Loucy (cell line): Measurements from ENCODE around the gene CRYL1.

Experiments
- H2AFZ ChIP-seq: fragments of 200-600 bp; sonication (generic); 2 replicates; pipeline ENCODE4 v1.6.0; 2016; ENCODE audit warnings: antibody characterized with exemption, mild to moderate bottlenecking, low read length, moderate library complexity
- H3F3A ChIP-seq: fragments of 200-600 bp; 2 replicates; pipeline ENCODE4 v1.6.0; 2016; ENCODE audit warnings: antibody characterized with exemption, low read depth, mild to moderate bottlenecking
- H3K27me3 ChIP-seq: fragments of 200-600 bp; sonication (generic); 2 replicates; pipeline ENCODE4 v1.6.1; 2014; ENCODE audit warnings: low read length, mild to moderate bottlenecking; ENCODE audit not compliant: insufficient read depth, poor library complexity, severe bottlenecking
- H3K36me3 ChIP-seq: fragments of 200-600 bp; sonication (generic); 2 replicates; pipeline ENCODE4 v1.6.1; 2016; ENCODE audit warnings: low read length; ENCODE audit not compliant: insufficient read depth
- H3K4me1 ChIP-seq: fragments of 200-600 bp; sonication (generic); 2 replicates; pipeline ENCODE4 v1.5.1; 2014; ENCODE audit warnings: low read length, mild to moderate bottlenecking; ENCODE audit not compliant: insufficient read depth, poor library complexity, severe bottlenecking
- H3K4me2 ChIP-seq: fragments of 200-600 bp; sonication (generic); 2 replicates; pipeline ENCODE4 v1.6.0; 2014; ENCODE audit warnings: antibody characterized with exemption, low read length, low read depth, mild to moderate bottlenecking; ENCODE audit not compliant: poor library complexity, severe bottlenecking
- H3K4me3 ChIP-seq: fragments of 200-600 bp; sonication (generic); 2 replicates; pipeline ENCODE4 v1.5.1; 2014; ENCODE audit warnings: low read length, mild to moderate bottlenecking, mixed read lengths; ENCODE audit not compliant: poor library complexity, severe bottlenecking
- H3K79me2 ChIP-seq: fragments of 200-600 bp; sonication (generic); 2 replicates; pipeline ENCODE4 v1.6.1; 2014; ENCODE audit warnings: low read length; ENCODE audit not compliant: insufficient read depth
- H3K9ac ChIP-seq: fragments of 200-600 bp; sonication (generic); 2 replicates; pipeline ENCODE4 v1.6.0; 2014; ENCODE audit warnings: mild to moderate bottlenecking, low read depth, low read length, moderate library complexity; ENCODE audit not compliant: poor library complexity, severe bottlenecking
- H3K9me2 ChIP-seq: fragments of 200-600 bp; sonication (generic); replicated peaks from 2 replicates; pipeline ENCODE4 v1.6.1; 2016; ENCODE audit warnings: low read depth, low read length, mixed read lengths
- H3K9me3 ChIP-seq: fragments of 200-600 bp; sonication (generic); 2 replicates; pipeline ENCODE4 v1.6.1; 2014; ENCODE audit warnings: mild to moderate bottlenecking, antibody characterized with exemption, low read length, low read depth; ENCODE audit not compliant: insufficient read depth
- H4K20me1 ChIP-seq: fragments of 200-600 bp; sonication (generic); 2 replicates; pipeline ENCODE4 v1.6.0; 2014; ENCODE audit warnings: antibody characterized with exemption, low read length, mild to moderate bottlenecking; ENCODE audit not compliant: insufficient read depth, poor library complexity, severe bottlenecking
- EZH2phosphoT487 ChIP-seq: fragments of 200-600 bp; IDR thresholded peaks from 2 replicates; pipeline ENCODE4 v1.6.1; 2018; ENCODE audit warnings: antibody characterized with exemption, mild to moderate bottlenecking, moderate library complexity, borderline replicate concordance
- TF ChIP-seq, protein P1 (sequence below): fragments of 200-600 bp; sonication (generic); conservative IDR thresholded peaks from 2 replicates; pipeline ENCODE4 v1.5.1; 2014; ENCODE audit warnings: mild to moderate bottlenecking, antibody characterized with exemption, low read length

The CRYL1 gene

GRCh38 chr13:20366056-20366455 is 159.6 kb downstream of the CRYL1 start:
- Histone ChIP-seq H3K4me3 (no peak overlapping the region), H3K79me2 (no peaks in the 10 kb centered on the region), H3K4me1 (no peaks in the 10 kb centered on the region), H3K9ac (no peak overlapping the region), H3K9me2 (no peaks in the 10 kb centered on the region), H2AFZ (no peak overlapping the region), H3F3A (no peaks in the 10 kb centered on the region), H3K27me3 (no peaks in the 10 kb centered on the region), H3K36me3 (no peaks in the 10 kb centered on the region), H3K4me2 (no peak overlapping the region), H4K20me1 (no peaks in the 10 kb centered on the region), H3K9me3 (no peaks in the 10 kb centered on the region)
- TF ChIP-seq, protein P1, sequence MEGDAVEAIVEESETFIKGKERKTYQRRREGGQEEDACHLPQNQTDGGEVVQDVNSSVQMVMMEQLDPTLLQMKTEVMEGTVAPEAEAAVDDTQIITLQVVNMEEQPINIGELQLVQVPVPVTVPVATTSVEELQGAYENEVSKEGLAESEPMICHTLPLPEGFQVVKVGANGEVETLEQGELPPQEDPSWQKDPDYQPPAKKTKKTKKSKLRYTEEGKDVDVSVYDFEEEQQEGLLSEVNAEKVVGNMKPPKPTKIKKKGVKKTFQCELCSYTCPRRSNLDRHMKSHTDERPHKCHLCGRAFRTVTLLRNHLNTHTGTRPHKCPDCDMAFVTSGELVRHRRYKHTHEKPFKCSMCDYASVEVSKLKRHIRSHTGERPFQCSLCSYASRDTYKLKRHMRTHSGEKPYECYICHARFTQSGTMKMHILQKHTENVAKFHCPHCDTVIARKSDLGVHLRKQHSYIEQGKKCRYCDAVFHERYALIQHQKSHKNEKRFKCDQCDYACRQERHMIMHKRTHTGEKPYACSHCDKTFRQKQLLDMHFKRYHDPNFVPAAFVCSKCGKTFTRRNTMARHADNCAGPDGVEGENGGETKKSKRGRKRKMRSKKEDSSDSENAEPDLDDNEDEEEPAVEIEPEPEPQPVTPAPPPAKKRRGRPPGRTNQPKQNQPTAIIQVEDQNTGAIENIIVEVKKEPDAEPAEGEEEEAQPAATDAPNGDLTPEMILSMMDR, result no peak
- no peak for TF ChIP-seq EZH2phosphoT487

GRCh38 chr13:20363603-20364002 is 162.1 kb downstream of the CRYL1 start:
- H3K4me1 ChIP-seq, result no peaks in the 10 kb centered on the region
- no peaks in the 10 kb centered on the region for H4K20me1 ChIP-seq
- H3K9me3 ChIP-seq, result no peaks in the 10 kb centered on the region
- no peaks in the 10 kb centered on the region for H3K79me2 ChIP-seq
- H3K36me3 ChIP-seq, result no peaks in the 10 kb centered on the region
- H2AFZ ChIP-seq, result no peak overlapping the region
- no peak overlapping the region for H3K4me2 ChIP-seq
- H3K27me3 ChIP-seq, result no peaks in the 10 kb centered on the region
- H3K4me3 ChIP-seq, result no peak overlapping the region
- no peaks in the 10 kb centered on the region for H3F3A ChIP-seq
- H3K9ac ChIP-seq, result no peak overlapping the region
- H3K9me2 ChIP-seq, result no peaks in the 10 kb centered on the region
- TF ChIP-seq EZH2phosphoT487, result no peak
- TF ChIP-seq, protein P1, result no peak

DNA sequence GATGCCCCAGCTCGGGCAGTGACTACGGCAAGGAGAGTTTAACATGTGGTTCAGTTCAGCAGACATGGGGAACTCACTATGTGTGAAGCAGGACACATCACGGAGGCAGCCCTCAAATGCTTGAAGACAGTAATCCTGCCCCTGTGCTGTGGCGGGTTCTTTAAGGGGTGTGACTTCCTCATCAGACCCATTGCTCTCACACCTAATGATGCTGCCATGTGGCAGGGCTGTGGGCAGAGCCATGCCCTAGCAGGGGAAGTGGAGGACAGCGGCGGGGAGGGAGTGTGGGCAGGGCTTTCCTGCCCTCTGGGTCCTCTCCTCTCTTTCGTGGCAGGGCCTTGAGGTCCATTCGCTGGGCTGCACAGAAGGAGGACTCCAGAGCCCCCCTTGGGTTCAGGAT is 162.5 kb downstream of the CRYL1 start:
- H3K9ac ChIP-seq, result no peak overlapping the region
- H3F3A ChIP-seq, result no peaks in the 10 kb centered on the region
- TF ChIP-seq, protein P1, result no peak
- TF ChIP-seq EZH2phosphoT487, result no peak
- no peaks in the 10 kb centered on the region for H4K20me1 ChIP-seq
- H3K36me3 ChIP-seq, result no peaks in the 10 kb centered on the region
- no peaks in the 10 kb centered on the region for H3K9me2 ChIP-seq
- H3K27me3 ChIP-seq, result no peaks in the 10 kb centered on the region
- H3K79me2 ChIP-seq, result no peaks in the 10 kb centered on the region
- H3K9me3 ChIP-seq, result no peaks in the 10 kb centered on the region
- no peaks in the 10 kb centered on the region for H3K4me1 ChIP-seq
- no peak overlapping the region for H3K4me3 ChIP-seq
- H3K4me2 ChIP-seq, result no peak overlapping the region
- H2AFZ ChIP-seq, result no peak overlapping the region
